Neural progenitor cell (in vitro differentiated cells): ENCODE data around the gene FRAS1. TPM values are rescaled to one million over a fixed set of nuclear protein-coding genes. Genes with fewer than 3 reads are reported as not detected.

Experiments
- DNase-seq: peaks from one replicate; pipeline ENCODE4 v3.0.0-alpha.2; 2016; ENCODE audit warnings: low spot score
- H2AFZ ChIP-seq: fragments of 200-600 bp; sonication (generic); replicated peaks from 2 replicates; pipeline ENCODE4 v1.6.1; 2016; ENCODE audit warnings: antibody characterized with exemption
- H3F3A ChIP-seq: fragments of 200-600 bp; sonication (generic); 2 replicates; pipeline ENCODE4 v1.6.1; 2016; ENCODE audit warnings: antibody characterized with exemption, low read depth
- H3K27ac ChIP-seq: fragments of 200-600 bp; sonication (generic); 2 replicates; pipeline ENCODE4 v1.5.1; 2016; ENCODE audit warnings: mild to moderate bottlenecking
- H3K27me3 ChIP-seq: fragments of 200-600 bp; sonication (generic); 2 replicates; pipeline ENCODE4 v1.6.1; 2016; ENCODE audit warnings: mild to moderate bottlenecking, moderate library complexity
- H3K36me3 ChIP-seq: fragments of 200-600 bp; sonication (generic); 2 replicates; pipeline ENCODE4 v1.5.1; 2016
- H3K4me1 ChIP-seq: fragments of 200-600 bp; sonication (generic); 2 replicates; pipeline ENCODE4 v1.6.1; 2016; ENCODE audit warnings: mixed run types
- H3K4me2 ChIP-seq: fragments of 200-600 bp; sonication (generic); 2 replicates; pipeline ENCODE4 v1.6.1; 2016
- H3K4me3 ChIP-seq: fragments of 200-600 bp; sonication (generic); 2 replicates; pipeline ENCODE4 v1.5.1; 2016
- H3K79me2 ChIP-seq: fragments of 200-600 bp; sonication (generic); 2 replicates; pipeline ENCODE4 v1.6.1; 2016; ENCODE audit warnings: low read depth
- H3K9ac ChIP-seq: fragments of 200-600 bp; sonication (generic); 2 replicates; pipeline ENCODE4 v1.6.1; 2016
- H3K9me3 ChIP-seq: fragments of 200-600 bp; sonication (generic); 2 replicates; pipeline ENCODE4 v1.5.1; 2016; ENCODE audit warnings: low read depth
- H4K20me1 ChIP-seq: fragments of 200-600 bp; sonication (generic); 2 replicates; pipeline ENCODE4 v1.6.1; 2016; ENCODE audit warnings: low read depth
- H3K27ac Mint-ChIP-seq: 3 replicates; pipeline ENCODE4 v1.8.0; 2021; ENCODE audit warnings: mixed read lengths
- H3K27me3 Mint-ChIP-seq: 2 replicates; pipeline ENCODE4 v1.8.0; 2022; ENCODE audit warnings: low read depth, mild to moderate bottlenecking, inconsistent platforms, moderate library complexity, mixed read lengths; ENCODE audit not compliant: insufficient read depth
- H3K36me3 Mint-ChIP-seq: 3 replicates; pipeline ENCODE4 v1.8.0; 2021; ENCODE audit warnings: mixed read lengths
- H3K4me1 Mint-ChIP-seq: 3 replicates; pipeline ENCODE4 v1.8.0; 2021; ENCODE audit warnings: mixed read lengths
- H3K4me3 Mint-ChIP-seq: 3 replicates; pipeline ENCODE4 v1.8.0; 2021; ENCODE audit warnings: mild to moderate bottlenecking, moderate library complexity, mixed read lengths
- H3K9me3 Mint-ChIP-seq: 3 replicates; pipeline ENCODE4 v1.8.0; 2020; ENCODE audit warnings: mixed read lengths
- EZH2 ChIP-seq: fragments of 200-600 bp; sonication (generic); IDR thresholded peaks from 2 replicates; pipeline ENCODE4 v1.6.1; 2017; ENCODE audit warnings: antibody characterized with exemption, mild to moderate bottlenecking, moderate library complexity
- EZH2phosphoT487 ChIP-seq: fragments of 200-600 bp; sonication (generic); IDR thresholded peaks from 2 replicates; pipeline ENCODE4 v1.6.1; 2017; ENCODE audit warnings: antibody characterized with exemption
- total RNA-seq: library from RNA; depleted of rRNA; stranded (reverse); fragments of >200 nt; gene quantifications from 2 replicates; pipeline ENCODE4 v1.2.3, GENCODE V29; 2015; ENCODE audit warnings: low replicate concordance
- TF ChIP-seq, protein P1 (sequence below): fragments of 200-600 bp; sonication (generic); IDR thresholded peaks from 2 replicates; pipeline ENCODE4 v1.5.1; 2017; ENCODE audit warnings: antibody characterized with exemption, mild to moderate bottlenecking

The FRAS1 gene
- total RNA-seq, 1 donor from 2014 or later: 21.3 TPM

DNA sequence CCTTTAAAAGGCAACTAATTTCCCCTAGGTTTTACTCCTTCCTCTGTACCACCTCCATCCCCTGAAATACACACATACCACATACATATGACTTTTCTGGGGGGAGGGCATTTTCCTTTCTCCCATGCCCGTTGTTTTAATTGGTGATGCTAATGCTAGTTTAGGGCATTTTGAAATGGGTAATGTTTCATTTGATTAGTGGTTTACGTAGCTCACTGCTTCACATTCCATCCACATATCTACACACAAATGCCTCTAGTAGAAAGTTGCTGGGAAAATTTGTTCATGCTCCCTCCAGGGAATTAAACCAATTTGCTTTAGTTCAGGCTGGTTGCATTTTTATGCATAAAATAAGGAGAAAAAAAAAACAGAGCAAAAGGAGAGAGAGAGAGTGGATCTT lies 231.2 kb downstream of the FRAS1 start:
- H3K79me2 ChIP-seq: no peaks in the 10 kb centered on the region
- Mint-ChIP-seq H3K9me3 (no peaks in the 10 kb centered on the region), H3K4me3 (no peak overlapping the region), H3K27me3 (no peaks in the 10 kb centered on the region), H3K27ac (no peak overlapping the region), H3K4me1 (peaks cover 2% of the 10 kb centered on the region), H3K36me3 (peaks cover 25% of the 10 kb centered on the region)
- H3K27ac ChIP-seq: no peak overlapping the region
- H3K36me3 ChIP-seq: no peaks in the 10 kb centered on the region
- no peak for TF ChIP-seq EZH2
- TF ChIP-seq EZH2phosphoT487: no peak
- TF ChIP-seq, protein P1, sequence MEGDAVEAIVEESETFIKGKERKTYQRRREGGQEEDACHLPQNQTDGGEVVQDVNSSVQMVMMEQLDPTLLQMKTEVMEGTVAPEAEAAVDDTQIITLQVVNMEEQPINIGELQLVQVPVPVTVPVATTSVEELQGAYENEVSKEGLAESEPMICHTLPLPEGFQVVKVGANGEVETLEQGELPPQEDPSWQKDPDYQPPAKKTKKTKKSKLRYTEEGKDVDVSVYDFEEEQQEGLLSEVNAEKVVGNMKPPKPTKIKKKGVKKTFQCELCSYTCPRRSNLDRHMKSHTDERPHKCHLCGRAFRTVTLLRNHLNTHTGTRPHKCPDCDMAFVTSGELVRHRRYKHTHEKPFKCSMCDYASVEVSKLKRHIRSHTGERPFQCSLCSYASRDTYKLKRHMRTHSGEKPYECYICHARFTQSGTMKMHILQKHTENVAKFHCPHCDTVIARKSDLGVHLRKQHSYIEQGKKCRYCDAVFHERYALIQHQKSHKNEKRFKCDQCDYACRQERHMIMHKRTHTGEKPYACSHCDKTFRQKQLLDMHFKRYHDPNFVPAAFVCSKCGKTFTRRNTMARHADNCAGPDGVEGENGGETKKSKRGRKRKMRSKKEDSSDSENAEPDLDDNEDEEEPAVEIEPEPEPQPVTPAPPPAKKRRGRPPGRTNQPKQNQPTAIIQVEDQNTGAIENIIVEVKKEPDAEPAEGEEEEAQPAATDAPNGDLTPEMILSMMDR: no peak
- no peaks in the 10 kb centered on the region for H4K20me1 ChIP-seq
- H3F3A ChIP-seq: no peaks in the 10 kb centered on the region
- DNase-seq: no peak
- no peak overlapping the region for H2AFZ ChIP-seq
- H3K9me3 ChIP-seq: no peaks in the 10 kb centered on the region
- H3K4me1 ChIP-seq: peaks cover 7% of the 10 kb centered on the region
- H3K27me3 ChIP-seq: no peaks in the 10 kb centered on the region
- no peak overlapping the region for H3K4me2 ChIP-seq
- H3K9ac ChIP-seq: no peak overlapping the region
- no peak overlapping the region for H3K4me3 ChIP-seq

DNA sequence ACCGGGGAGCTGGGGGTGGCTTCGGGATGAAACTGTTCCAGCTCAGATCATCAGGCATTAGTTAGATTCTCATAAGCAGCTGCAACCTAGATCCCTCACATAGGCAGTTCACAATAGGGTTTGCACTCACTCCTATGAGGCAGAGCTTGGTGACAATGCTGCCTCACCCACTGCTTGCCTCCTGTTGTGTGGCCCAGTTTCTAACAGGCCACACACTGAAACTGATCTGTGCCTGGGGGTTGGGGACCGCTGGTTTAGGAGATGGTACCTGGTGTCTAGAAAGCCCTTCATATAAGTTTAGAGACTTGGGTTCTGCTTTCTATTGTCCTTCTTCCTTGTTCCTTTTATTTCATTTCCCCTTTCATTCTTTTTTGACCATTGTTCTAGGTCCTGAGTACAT lies 234.2 kb downstream of the FRAS1 start:
- Mint-ChIP-seq H3K4me3 (no peak overlapping the region), H3K4me1 (peaks cover 2% of the 10 kb centered on the region), H3K27ac (no peak overlapping the region), H3K9me3 (no peaks in the 10 kb centered on the region), H3K36me3 (peaks cover 13% of the 10 kb centered on the region), H3K27me3 (no peaks in the 10 kb centered on the region)
- no peaks in the 10 kb centered on the region for H3F3A ChIP-seq
- no peak overlapping the region for H2AFZ ChIP-seq
- no peak for DNase-seq
- H3K79me2 ChIP-seq: no peaks in the 10 kb centered on the region
- H3K9me3 ChIP-seq: no peaks in the 10 kb centered on the region
- peaks cover 18% of the 10 kb centered on the region for H3K4me1 ChIP-seq
- no peak overlapping the region for H3K4me2 ChIP-seq
- H4K20me1 ChIP-seq: no peaks in the 10 kb centered on the region
- no peaks in the 10 kb centered on the region for H3K27me3 ChIP-seq
- no peak overlapping the region for H3K9ac ChIP-seq
- H3K36me3 ChIP-seq: no peaks in the 10 kb centered on the region
- TF ChIP-seq EZH2: no peak
- no peak for TF ChIP-seq EZH2phosphoT487
- TF ChIP-seq, protein P1: no peak
- H3K4me3 ChIP-seq: no peak overlapping the region
- H3K27ac ChIP-seq: no peak overlapping the region

DNA sequence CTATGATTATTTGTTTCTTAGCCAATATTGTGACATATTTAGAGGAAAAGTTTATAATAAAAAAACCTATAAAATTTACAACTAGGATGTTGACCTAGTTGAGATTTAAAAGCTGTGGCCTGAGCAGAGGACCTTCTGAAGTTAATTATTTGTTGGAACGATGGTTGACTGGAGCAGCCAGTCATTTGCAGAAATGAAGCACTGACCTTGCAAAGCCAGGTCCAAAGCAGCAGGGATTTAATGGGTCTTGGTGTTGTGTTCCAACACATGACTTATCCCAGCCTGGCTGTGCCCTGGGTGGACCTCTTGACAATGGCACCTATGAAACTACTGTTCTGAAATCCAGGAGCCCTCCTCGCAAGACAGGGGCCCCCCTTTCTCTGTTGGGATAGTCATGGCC lies 235.2 kb downstream of the FRAS1 start:
- H3K4me3 ChIP-seq: no peak overlapping the region
- no peak overlapping the region for H2AFZ ChIP-seq
- no peaks in the 10 kb centered on the region for H3K9me3 Mint-ChIP-seq
- no peaks in the 10 kb centered on the region for H3K27me3 Mint-ChIP-seq
- H3K4me1 Mint-ChIP-seq: peaks cover 2% of the 10 kb centered on the region
- no peak overlapping the region for H3K4me3 Mint-ChIP-seq
- H3K27me3 ChIP-seq: no peaks in the 10 kb centered on the region
- H3K36me3 Mint-ChIP-seq: peaks cover 5% of the 10 kb centered on the region
- peaks cover 6% of the 10 kb centered on the region for H3F3A ChIP-seq
- no peak overlapping the region for H3K9ac ChIP-seq
- peaks cover 18% of the 10 kb centered on the region for H3K4me1 ChIP-seq
- H3K27ac ChIP-seq: no peak overlapping the region
- no peak for TF ChIP-seq EZH2
- no peak for TF ChIP-seq EZH2phosphoT487
- TF ChIP-seq, protein P1: no peak
- H3K27ac Mint-ChIP-seq: no peak overlapping the region
- H3K4me2 ChIP-seq: no peak overlapping the region
- no peak for DNase-seq
- no peaks in the 10 kb centered on the region for H4K20me1 ChIP-seq
- H3K36me3 ChIP-seq: no peaks in the 10 kb centered on the region
- H3K9me3 ChIP-seq: no peaks in the 10 kb centered on the region
- no peaks in the 10 kb centered on the region for H3K79me2 ChIP-seq
